K562 (cell line): Measurements from ENCODE around the gene MBNL2. TPM values are rescaled to one million over a fixed set of nuclear protein-coding genes. Genes with fewer than 3 reads are reported as not detected.

ENCODE experiments used
- CHCHD3 ChIP-seq: fragments of 250-450 bp; sonication (Bioruptor Pico); IDR thresholded peaks from 2 replicates; pipeline ENCODE4 v2.1.2; 2022; ENCODE audit warnings: mild to moderate bottlenecking
- CREB5 ChIP-seq: fragments of 250-450 bp; sonication (Bioruptor Pico); IDR thresholded peaks from 2 replicates; pipeline ENCODE4 v1.5.0; 2020; ENCODE audit warnings: mild to moderate bottlenecking
- GATAD2A ChIP-seq: fragments of 450-650 bp; IDR thresholded peaks from 2 replicates; pipeline ENCODE4 v1.6.1; 2017
- HDAC1 ChIP-seq, 2 experiments: fragments of 450-650 bp; IDR thresholded peaks; 2 replicates each; pipeline ENCODE4 v1.6.1; 2016 to 2017; ENCODE audit warnings: inconsistent platforms in 1 of 2, mild to moderate bottlenecking in 1 of 2, moderate library complexity in 1 of 2
- HMG20B ChIP-seq: fragments of 250-450 bp; sonication (Bioruptor Pico); IDR thresholded peaks from 2 replicates; pipeline ENCODE4 v1.5.0; 2021; ENCODE audit warnings: mild to moderate bottlenecking
- HOMEZ ChIP-seq: fragments of 250-450 bp; sonication (Bioruptor Pico); IDR thresholded peaks from 2 replicates; pipeline ENCODE4 v1.4.0; 2020; ENCODE audit warnings: mild to moderate bottlenecking, moderate library complexity
- ILK ChIP-seq: fragments of 450-650 bp; IDR thresholded peaks from 2 replicates; pipeline ENCODE4 v1.6.1; 2016; ENCODE audit warnings: missing genetic modification characterization, low read depth, mild to moderate bottlenecking, missing compliant biosample characterization, moderate library complexity, borderline replicate concordance
- KLF1 ChIP-seq: fragments of 450-650 bp; IDR thresholded peaks from 2 replicates; pipeline ENCODE4 v1.6.1; 2016; ENCODE audit warnings: missing genetic modification characterization, missing compliant biosample characterization
- MAFK ChIP-seq: IDR thresholded peaks from 2 replicates; pipeline ENCODE4 v1.6.1; 2011; ENCODE audit warnings: low read length, improper control_type of control experiment
- NR3C1 ChIP-seq: sonication (generic); formaldehyde crosslinking; IDR thresholded peaks from 2 replicates; pipeline ENCODE4 v1.8.1; 2022; ENCODE audit warnings: missing genetic modification reagents
- PCBP1 ChIP-seq: fragments of 200-400 bp; formaldehyde crosslinking; IDR thresholded peaks from 2 replicates; pipeline ENCODE4 v1.6.1; 2018; ENCODE audit warnings: mild to moderate bottlenecking, low read depth, low read length; ENCODE audit not compliant: poor library complexity, severe bottlenecking
- POLR2A ChIP-seq: fragments of 450-650 bp; conservative IDR thresholded peaks from 2 replicates; pipeline ENCODE4 v1.6.1; 2016
- RAD51 ChIP-seq: fragments of 450-650 bp; IDR thresholded peaks from 2 replicates; pipeline ENCODE4 v1.7.1; 2016; ENCODE audit warnings: low read depth, mild to moderate bottlenecking, borderline replicate concordance
- RBFOX2 ChIP-seq: fragments of 200-400 bp; formaldehyde crosslinking; IDR thresholded peaks from 2 replicates; pipeline ENCODE4 v1.6.1; 2017; ENCODE audit warnings: low read depth, mild to moderate bottlenecking, low read length, moderate library complexity
- SIN3B ChIP-seq: fragments of 450-650 bp; IDR thresholded peaks from 2 replicates; pipeline ENCODE4 v1.6.1; 2017; ENCODE audit warnings: low read depth, mild to moderate bottlenecking, moderate library complexity
- TFAM ChIP-seq: fragments of 250-450 bp; sonication (Bioruptor Pico); conservative IDR thresholded peaks from 2 replicates; pipeline ENCODE4 v1.5.0; 2021; ENCODE audit warnings: mild to moderate bottlenecking, moderate library complexity
- THRAP3 ChIP-seq: fragments of 450-650 bp; IDR thresholded peaks from 2 replicates; pipeline ENCODE4 v1.6.1; 2016; ENCODE audit warnings: mild to moderate bottlenecking, inconsistent platforms, borderline replicate concordance
- ZNF175 ChIP-seq: fragments of 200-800 bp; sonication (Bioruptor generic); IDR thresholded peaks from 2 replicates; pipeline ENCODE4 v1.6.1; 2016; ENCODE audit warnings: low read depth, mild to moderate bottlenecking, missing genetic modification characterization, missing compliant biosample characterization
- ZNF197 ChIP-seq: fragments of 200-800 bp; sonication (Bioruptor generic); IDR thresholded peaks from 2 replicates; pipeline ENCODE4 v1.6.1; 2016; ENCODE audit warnings: low read depth, missing genetic modification characterization, missing compliant biosample characterization
- ZNF316 ChIP-seq: fragments of 450-650 bp; IDR thresholded peaks from 2 replicates; pipeline ENCODE4 v1.6.1; 2016
- polyA plus RNA-seq, 8 experiments: library from polyadenylated mRNA; depleted of rRNA in 4 of 8; stranded (reverse) in 5 of 8; unstranded in 3 of 8; fragments of >200 nt; fragmentation: Nextera tagmentation in 2 of 8; fragmentation: Illumina TruSeq in 1 of 8; extraction: Ambion mirVana in 2 of 8; extraction: Trizol in 1 of 8; gene quantifications; 2 replicates each; pipeline versions ENCODE4 v1.2.1 to v1.2.3, GENCODE V29; 2011 to 2014; ENCODE audit warnings: inconsistent platforms in 1 of 8, missing spikeins in 1 of 8
- total RNA-seq, 7 experiments: library from RNA; depleted of rRNA in 6 of 7; stranded (reverse); fragments of >200 nt in 6 of 7; fragmentation: Illumina TruSeq in 2 of 7; extraction: Trizol in 2 of 7; gene quantifications; 2 replicates each; pipeline versions ENCODE4 v1.2.1 to v1.2.3, GENCODE V29; 2011 to 2021; ENCODE audit warnings: low replicate concordance in 1 of 7
- TF ChIP-seq, protein P1 (sequence below), 3 experiments: IDR thresholded peaks in 2 of 3; conservative IDR thresholded peaks in 1 of 3; 2 replicates each; pipeline ENCODE4 v1.5.1; 2011 to 2012; ENCODE audit warnings: low read length in 3 of 3, mild to moderate bottlenecking in 3 of 3, control low read depth in 2 of 3, improper control_type of control experiment in 1 of 3, inconsistent platforms in 1 of 3, low read depth in 1 of 3, mixed read lengths in 1 of 3, moderate library complexity in 1 of 3; ENCODE audit not compliant: insufficient read depth in 2 of 3
- TF ChIP-seq, protein P2 (sequence below): fragments of 450-650 bp; formaldehyde crosslinking; IDR thresholded peaks from 2 replicates; pipeline ENCODE4 v1.4.0; 2022; ENCODE audit warnings: mild to moderate bottlenecking, moderate library complexity
- TF ChIP-seq, protein P3 (sequence below): sonication (generic); formaldehyde crosslinking; IDR thresholded peaks from 2 replicates; pipeline ENCODE4 v1.8.1; 2023; ENCODE audit warnings: mild to moderate bottlenecking, missing genetic modification reagents

Gene MBNL2
- total and polyA plus RNA-seq, 9 of the 15 experiments (the other 6 are each of a cell fraction or from before 2014, with no cell fraction given): 7.0 to 24.8 (median 13.8) TPM

- TF ChIP-seq, protein P1, sequence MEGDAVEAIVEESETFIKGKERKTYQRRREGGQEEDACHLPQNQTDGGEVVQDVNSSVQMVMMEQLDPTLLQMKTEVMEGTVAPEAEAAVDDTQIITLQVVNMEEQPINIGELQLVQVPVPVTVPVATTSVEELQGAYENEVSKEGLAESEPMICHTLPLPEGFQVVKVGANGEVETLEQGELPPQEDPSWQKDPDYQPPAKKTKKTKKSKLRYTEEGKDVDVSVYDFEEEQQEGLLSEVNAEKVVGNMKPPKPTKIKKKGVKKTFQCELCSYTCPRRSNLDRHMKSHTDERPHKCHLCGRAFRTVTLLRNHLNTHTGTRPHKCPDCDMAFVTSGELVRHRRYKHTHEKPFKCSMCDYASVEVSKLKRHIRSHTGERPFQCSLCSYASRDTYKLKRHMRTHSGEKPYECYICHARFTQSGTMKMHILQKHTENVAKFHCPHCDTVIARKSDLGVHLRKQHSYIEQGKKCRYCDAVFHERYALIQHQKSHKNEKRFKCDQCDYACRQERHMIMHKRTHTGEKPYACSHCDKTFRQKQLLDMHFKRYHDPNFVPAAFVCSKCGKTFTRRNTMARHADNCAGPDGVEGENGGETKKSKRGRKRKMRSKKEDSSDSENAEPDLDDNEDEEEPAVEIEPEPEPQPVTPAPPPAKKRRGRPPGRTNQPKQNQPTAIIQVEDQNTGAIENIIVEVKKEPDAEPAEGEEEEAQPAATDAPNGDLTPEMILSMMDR (IDR thresholded peaks at IDR 0.05 in 2 of 3, conservative IDR thresholded peaks at IDR 0.05 in 1 of 3; ENCODE audit: insufficient read depth in 2 of 3, low read depth in 1 of 3, low read length in 3 of 3): 0 out of 6 replicates have a peak, but pooled peaks of 1 of the 3 experiments have one; percentile 4
- TF ChIP-seq CREB5 (CRISPR knock-in tag): no peak
- TF ChIP-seq, protein P2, sequence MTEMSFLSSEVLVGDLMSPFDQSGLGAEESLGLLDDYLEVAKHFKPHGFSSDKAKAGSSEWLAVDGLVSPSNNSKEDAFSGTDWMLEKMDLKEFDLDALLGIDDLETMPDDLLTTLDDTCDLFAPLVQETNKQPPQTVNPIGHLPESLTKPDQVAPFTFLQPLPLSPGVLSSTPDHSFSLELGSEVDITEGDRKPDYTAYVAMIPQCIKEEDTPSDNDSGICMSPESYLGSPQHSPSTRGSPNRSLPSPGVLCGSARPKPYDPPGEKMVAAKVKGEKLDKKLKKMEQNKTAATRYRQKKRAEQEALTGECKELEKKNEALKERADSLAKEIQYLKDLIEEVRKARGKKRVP (CRISPR knock-in tag): 0 out of 2 replicates have a peak, but pooled peaks have one; percentile 36
- TF ChIP-seq HOMEZ (CRISPR knock-in tag): no peak
- TF ChIP-seq THRAP3: no peak
- no peak for TF ChIP-seq NR3C1 (CRISPR knock-in tag)
- TF ChIP-seq, protein P3, sequence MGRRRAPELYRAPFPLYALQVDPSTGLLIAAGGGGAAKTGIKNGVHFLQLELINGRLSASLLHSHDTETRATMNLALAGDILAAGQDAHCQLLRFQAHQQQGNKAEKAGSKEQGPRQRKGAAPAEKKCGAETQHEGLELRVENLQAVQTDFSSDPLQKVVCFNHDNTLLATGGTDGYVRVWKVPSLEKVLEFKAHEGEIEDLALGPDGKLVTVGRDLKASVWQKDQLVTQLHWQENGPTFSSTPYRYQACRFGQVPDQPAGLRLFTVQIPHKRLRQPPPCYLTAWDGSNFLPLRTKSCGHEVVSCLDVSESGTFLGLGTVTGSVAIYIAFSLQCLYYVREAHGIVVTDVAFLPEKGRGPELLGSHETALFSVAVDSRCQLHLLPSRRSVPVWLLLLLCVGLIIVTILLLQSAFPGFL: no peak
- peak; percentile 54 for TF ChIP-seq RBFOX2
- 0 out of 4 replicates have a peak, but pooled peaks of 1 of the 2 experiments have one; percentile 1 for TF ChIP-seq HDAC1 (IDR thresholded peaks at IDR 0.05)
- TF ChIP-seq SIN3B: no peak
- no peak for TF ChIP-seq ZNF175 (CRISPR knock-in tag)
- TF ChIP-seq ZNF197 (CRISPR knock-in tag): no peak
- no peak for TF ChIP-seq GATAD2A
- no peak for TF ChIP-seq ILK (tag)
- TF ChIP-seq MAFK: no peak
- TF ChIP-seq POLR2A: peak; percentile 70
- no peak for TF ChIP-seq RAD51
- TF ChIP-seq KLF1 (tag): no peak
- no peak for TF ChIP-seq HMG20B (CRISPR knock-in tag)
- no peak for TF ChIP-seq ZNF316
- no peak for TF ChIP-seq TFAM (CRISPR knock-in tag)
- no peak for TF ChIP-seq CHCHD3
- TF ChIP-seq PCBP1: no peak
These were observed 211.7 kb downstream of the MBNL2 start, which contains the start of gene RAP2A (continued) for GRCh38 chr13:97433727-97434396.
